T47D (cell line): ENCODE data around the gene SREBF2.
A peak's percentile ranks its signal among the peaks of the same experiment; 100 is the strongest.
"Not testable (repeated sequence)": the region's sequence is repeated elsewhere in the genome, so short reads cannot be mapped to it uniquely, and the experiment has no call there.

Experiments
- DNase-seq, 2 experiments: peaks; one replicate each; pipeline versions ENCODE4 v3.0.0 to v3.0.0-alpha.2; 2011 to 2012; ENCODE audit warnings: low read depth in 1 of 2, low spot score in 1 of 2
- JUND ChIP-seq: IDR thresholded peaks from 2 replicates; pipeline ENCODE4 v1.6.1; 2012; ENCODE audit warnings: low read depth
- in situ Hi-C: cut with HindIII; loops from 2 replicates; pipeline ENCODE4 v1.10.0; 2016; ENCODE audit warnings: low sequenced_read_pairs, low pct_unique_long_range_greater_than_20kb

Gene SREBF2

DNA sequence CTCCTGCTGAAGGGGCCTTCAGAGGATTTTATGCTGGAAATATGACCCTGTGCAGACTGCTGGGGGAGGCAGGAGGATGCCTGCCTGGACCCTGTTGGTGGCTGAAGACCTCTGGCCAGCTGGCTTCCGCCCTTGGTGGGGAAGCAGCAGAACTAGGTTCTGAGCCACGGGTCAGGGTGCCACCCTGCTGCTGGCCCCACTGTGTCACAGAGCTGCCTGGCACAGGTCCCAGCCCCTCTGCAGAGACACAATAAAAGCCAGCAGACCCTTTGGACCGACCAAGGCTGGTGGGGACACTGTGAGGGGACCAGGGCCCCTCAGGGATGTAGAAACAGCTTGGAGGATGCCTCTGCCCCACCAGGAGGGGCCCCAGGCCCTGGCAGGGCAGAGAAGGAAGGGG lies 6.9 kb upstream of the SREBF2 start:
- DNase-seq: no peak
- in situ Hi-C loops: no loop called here
- no peak for TF ChIP-seq JUND

GRCh38 chr22:41826430-41827383 lies 6.2 kb upstream of the SREBF2 start:
- in situ Hi-C loops: no loop called here

GRCh38 chr22:41827671-41828070 lies 5.2 kb upstream of the SREBF2 start:
- no peak for DNase-seq
- in situ Hi-C loops: no loop called here
- TF ChIP-seq JUND: no peak

More at GRCh38 chr22:41826430-41827383, 6.2 kb upstream of the SREBF2 start:
- DNase-seq: no peak
- TF ChIP-seq JUND: no peak

- TF ChIP-seq JUND: no peak
- no peak for DNase-seq
- in situ Hi-C loops: no loop called here
These were observed 4.4 kb upstream of the SREBF2 start for GRCh38 chr22:41828516-41828915.

- in situ Hi-C loops: no loop called here
- no peak for TF ChIP-seq JUND
These were observed 2.7 kb upstream of the SREBF2 start for GRCh38 chr22:41830174-41830573.

DNA sequence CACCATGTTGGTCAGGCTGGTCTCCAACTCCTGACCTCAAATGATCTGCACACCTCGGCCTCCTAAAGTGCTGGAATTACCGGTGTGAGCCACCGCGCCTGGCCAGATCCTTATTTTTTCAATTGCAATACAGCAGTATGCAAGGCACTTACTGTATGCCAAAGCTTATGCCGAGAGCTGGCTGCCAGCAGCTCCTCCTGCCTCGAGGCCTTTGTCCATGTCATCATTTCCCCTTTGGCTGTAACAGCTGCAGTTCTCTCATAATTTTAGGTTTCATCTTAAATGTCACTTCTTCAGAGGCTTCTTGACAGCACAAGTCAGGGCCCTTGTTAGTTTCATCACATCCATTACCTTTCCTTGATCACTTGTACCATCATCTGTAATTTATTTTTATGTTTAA lies 1.5 kb upstream of the SREBF2 start:
- DNase-seq: no peak
- in situ Hi-C loops: no loop called here
- TF ChIP-seq JUND: no peak

More at GRCh38 chr22:41830174-41830573, 2.7 kb upstream of the SREBF2 start:
- DNase-seq: no peak

DNA sequence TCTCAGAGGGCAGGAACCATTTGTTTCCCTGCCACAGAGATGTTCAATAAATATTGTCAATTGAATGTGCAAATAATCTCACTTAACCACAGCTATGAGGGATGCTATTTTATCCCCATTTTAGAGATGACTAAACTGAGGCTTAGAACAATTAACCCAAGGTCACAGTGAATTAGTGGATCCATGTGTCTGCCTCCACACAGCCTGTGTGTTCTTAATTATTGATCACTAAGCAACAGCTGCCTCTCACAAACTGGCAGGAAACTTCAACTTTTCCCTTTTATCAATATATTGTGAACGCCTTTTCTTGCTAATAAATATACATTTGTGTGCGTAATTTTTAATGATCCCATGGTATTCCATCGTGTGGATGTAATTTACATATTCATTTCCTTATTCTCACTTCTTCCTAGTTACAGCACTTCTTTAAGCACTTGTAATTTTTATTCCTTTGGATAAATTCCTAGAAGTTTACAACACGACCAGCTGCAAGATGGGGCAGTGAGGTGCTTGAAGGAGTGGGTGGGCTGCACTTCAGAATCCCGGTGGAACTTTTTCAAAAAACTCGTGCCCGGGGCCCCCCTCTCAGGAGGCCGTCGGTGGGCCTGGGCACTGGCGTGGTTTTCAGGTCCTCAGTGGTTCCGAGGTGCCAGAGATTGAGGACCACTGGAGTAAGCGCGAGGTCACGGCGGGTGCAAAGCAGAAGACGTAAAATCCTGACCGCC lies 915 bp upstream of the SREBF2 start:
- in situ Hi-C loops: no loop called here
- no peak for DNase-seq
- no peak for TF ChIP-seq JUND

DNA sequence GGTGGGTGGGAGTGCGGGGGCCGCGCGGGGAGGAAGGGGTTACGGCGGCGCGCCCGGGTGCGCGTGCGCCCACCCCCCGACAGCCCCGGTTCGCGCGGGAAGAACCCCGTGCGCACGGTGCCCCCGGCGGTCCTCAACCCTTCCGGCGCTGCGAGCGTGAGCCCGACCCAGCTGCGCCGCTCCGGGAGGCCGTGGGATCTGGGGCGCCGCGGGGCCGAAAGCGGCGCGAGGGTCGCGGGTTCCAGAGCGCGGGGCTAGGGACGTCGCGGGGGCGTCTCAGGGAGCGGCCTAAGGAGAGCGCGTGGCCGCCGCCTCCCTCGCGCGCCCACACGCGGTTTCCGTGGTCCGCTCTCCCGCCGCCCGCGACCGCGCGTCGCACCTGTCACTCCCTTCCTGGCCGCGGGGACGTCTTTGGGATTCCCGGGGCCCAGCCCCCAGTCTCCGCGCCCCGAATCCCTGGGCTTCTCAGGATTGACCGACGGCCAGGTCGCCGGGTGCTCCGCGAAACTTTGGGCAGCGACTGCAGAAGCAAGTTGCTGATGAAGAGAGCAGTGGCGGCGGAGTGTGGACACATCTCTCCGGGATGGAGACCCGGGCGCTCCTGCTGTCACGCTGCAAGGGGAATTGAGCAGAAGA lies 582 bp downstream of the SREBF2 start:
- TF ChIP-seq JUND: no peak
- in situ Hi-C loops: no loop called here
- DNase-seq: peak in 1 of 2 experiments; percentile 53

GRCh38 chr22:41834005-41834944 lies 1.4 kb downstream of the SREBF2 start:
- in situ Hi-C loops: no loop called here
- no peak for TF ChIP-seq JUND
- no peak for DNase-seq

DNA sequence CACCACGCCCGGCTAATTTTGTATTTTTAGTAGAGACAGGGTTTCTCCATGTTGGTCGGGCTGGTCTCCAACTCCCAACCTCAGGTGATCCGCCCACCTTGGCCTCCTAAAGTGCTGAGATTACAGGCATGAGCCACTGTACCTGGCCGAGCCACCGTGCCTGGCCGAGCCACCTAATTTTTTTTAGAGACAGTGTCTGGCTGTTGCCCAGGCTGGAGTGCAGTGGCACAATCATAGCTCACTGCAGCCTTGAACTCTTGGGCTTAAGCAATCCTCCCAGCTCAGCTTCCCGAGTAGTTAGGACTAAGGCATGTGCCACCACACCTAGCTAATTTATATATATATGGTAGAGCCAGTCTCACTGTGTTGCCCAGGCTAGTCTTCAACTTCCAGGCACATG lies 2.6 kb downstream of the SREBF2 start:
- DNase-seq, in situ Hi-C loops: not testable (repeated sequence)

GRCh38 chr22:41836551-41836950 lies 3.6 kb downstream of the SREBF2 start:
- peak in 1 of 2 experiments; percentile 71 for DNase-seq
- in situ Hi-C loops: no loop called here
- no peak for TF ChIP-seq JUND
